ENCODE data around the gene MIOX.
A peak's percentile ranks its signal among the peaks of the same experiment; 100 is the strongest.

The MIOX gene

DNA sequence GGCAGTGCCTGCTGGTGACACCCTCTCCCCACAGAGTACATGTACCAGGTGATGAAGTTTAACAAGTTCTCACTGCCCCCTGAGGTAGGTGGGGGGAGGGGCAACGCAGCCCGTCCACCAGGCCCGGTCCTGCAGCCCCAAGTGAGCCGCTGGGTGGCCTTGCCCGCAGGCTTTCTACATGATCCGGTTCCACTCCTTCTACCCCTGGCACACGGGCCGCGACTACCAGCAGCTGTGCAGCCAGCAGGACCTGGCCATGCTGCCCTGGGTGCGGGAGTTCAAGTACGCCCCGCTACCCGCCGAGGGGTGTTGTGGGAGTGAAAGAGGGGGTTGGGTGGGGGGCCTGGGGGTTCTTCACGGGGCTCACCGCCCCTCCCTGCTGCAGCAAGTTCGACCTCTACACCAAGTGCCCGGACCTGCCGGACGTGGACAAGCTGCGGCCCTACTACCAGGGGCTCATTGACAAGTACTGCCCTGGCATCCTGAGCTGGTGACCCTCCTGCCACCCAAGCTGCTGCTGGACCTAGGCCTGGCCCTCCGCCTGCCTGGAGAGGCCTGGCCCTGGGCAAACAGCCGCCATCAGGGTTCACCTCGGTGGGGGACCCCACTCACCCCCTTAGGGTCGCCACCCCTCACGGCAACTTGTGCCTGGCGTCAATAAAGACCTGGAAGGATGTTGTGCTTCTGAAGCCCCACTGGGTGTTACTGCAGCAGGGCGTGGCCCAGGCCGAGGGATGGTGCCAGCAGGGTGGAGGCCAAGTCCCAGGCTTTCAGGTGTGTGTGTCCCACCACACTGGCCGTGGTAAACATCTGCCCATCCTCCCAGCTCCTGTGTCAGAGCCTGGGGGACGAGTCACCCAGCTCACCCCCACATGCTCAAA, 2.9 kb downstream of the MIOX start:
- no peak for DNase-seq (ENCODE audit: low read depth, low spot score)

DNA sequence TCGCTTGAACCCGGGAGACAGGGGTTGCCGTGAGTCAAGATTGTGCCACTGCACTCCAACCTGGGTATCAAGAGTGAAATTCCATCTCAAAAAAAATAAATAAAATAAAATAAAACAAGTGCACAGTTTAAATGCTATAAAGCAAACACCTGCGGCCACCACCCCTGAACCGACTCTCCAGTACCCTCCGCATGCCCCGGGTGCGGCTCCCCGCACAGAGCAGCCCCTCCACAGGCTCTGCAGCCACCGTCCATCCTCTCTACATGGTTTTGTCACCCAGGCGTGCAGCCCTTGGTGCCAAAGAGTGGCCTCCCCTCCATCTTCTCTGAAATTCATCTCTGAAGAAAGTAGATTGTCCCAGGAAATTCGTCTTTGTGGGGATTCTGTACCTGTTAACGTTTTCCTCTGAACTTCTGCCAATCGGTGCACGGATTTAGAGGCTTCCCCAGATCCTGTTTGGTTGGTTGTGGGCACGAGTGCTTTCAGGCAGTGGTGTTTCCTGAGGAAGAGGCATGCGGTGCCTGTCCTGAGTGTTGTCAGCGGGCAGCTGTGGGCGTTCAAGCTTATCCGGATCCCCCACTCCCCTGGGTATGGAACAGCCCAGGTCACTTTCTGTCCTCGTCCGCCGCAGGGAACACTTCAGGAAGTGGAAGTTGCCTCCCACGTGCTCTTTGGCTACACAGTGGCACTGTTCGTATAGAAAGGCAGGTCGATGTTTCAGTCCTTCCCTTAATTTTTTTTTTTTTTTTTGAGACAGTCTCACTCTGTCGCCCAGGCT, 4.1 kb downstream of the MIOX start:
- no peak for DNase-seq (ENCODE audit: low read depth, low spot score)

DNA sequence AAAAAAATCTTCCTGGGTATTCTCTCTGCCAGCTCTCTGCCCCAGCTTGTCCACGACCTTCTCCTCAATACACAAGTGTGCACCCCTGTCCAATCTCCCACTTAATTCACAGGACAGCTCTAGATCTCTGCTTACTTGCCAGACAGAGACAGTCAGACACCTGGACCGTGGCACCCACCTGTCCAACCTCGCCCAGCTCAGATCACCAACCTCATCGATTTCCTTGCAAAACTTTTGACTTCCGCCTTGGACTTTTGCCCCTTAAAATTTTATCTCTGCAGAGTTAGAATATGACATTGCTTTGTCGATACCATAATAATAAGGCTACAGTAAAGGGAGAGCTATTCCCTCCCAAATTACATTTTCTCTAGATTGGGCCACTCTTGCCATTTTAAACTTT, 10.4 kb downstream of the MIOX start:
- no peak for DNase-seq (ENCODE audit: low read depth, low spot score)

DNA sequence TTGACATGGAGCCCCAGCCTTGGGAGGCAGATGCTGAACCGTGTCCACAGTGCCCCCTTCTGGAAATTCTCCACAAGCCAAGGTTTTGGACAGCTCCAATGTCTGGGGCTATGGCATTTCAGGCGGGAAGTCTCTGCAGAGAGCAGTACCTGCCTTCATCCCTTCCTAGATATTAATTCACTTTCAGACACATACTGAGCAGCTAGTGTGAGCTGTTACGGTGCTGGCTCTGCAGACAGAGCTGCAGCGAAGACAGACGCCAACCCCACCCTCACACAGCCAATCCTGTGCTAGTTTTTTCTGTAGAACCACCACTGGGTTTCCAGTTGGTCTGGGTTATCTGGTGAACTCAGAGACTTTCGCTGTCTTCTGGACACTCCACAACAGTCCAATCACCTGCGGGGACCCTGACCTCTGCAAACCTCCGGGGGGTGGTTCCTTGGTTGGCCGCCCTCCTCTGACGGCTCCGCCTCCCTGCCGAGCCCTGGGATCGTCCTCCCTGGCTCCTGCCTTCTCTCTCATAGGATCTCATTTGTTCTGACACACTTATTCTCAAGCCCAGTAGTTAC, 11.7 kb downstream of the MIOX start:
- peak; percentile 40 for DNase-seq (ENCODE audit: low read depth, low spot score)

DNA sequence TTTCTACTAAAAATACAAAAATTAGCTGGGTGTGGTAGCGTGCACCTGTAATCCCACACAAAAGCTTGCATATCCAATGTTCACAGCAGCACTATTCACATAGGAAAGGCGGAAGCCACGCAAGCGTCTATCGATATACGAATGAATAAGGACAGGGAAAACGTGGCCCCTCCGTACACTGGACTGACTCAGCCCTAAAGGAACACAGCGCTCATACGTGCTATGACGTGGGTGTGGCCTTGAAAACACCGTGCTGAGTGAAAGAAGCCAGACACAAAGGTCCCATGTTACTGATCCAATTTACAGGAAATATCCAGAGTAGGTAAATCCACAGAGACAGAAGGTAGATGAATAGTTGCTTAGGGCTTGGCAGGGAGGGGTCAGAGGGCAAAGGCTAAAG, 13.8 kb downstream of the MIOX start:
- DNase-seq (ENCODE audit: low read depth, low spot score) = no peak

DNA sequence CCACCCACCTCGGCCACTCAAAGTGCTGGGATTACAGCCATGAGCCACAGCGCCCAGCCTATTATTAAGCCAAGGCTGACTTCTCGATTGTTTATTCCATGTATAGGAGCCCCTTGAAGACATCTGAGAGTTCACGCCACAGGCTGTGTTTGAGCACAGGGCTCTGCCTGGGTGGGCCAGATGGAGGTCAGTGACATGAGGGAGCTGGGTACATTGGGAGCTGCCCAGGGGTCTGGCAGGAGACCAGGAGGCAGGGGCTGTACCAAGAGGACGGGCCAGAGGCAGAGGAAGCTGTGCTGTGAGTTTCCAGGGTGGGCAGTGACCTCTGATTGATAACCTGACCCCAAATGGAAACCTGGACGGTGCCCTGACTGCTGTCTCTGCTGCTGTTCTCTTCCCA, 15.4 kb downstream of the MIOX start:
- no peak for DNase-seq (ENCODE audit: low read depth, low spot score)

DNA sequence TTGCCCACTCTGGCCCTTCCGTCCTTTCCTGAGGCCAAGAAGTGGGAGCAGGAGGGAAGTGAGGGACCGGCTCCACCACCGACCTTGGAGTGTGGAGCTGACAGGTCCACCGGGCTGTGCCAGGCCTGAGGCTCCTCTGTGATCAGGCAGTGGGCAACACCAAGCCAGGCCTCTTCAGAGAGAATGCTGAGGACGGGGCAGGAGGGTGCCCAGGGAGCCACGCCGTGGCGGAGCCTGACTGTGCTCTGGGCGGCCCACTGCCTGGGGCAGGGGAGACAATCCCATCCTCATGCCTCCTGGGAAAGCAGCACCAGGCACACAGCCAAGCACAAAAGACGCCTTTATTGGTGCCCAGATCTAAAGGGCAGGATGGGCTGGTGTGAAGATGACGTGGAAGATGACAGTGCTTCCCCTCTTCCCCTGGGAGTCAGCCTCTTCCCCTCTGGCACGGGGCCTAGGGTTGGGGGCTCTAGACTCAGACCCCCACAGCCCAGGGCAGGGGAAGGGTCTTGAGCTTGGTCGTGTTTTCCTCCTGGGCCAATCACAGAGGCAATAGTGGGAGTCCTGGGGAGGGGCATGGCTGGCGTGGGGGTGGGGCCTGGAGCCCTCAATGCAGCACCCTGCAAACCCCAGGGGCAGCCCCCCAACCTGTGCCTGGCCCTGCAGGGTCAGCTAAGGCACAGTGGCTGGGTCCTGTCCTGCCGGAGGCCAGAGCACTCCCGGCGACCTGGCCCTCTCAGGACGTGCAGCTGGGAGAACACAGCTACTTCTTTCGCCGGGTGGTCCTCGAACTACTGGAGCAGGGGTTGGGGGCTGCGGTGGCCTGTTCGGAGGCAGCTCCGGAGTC, 16.2 kb downstream of the MIOX start:
- no peak for DNase-seq (ENCODE audit: low read depth, low spot score)

DNA sequence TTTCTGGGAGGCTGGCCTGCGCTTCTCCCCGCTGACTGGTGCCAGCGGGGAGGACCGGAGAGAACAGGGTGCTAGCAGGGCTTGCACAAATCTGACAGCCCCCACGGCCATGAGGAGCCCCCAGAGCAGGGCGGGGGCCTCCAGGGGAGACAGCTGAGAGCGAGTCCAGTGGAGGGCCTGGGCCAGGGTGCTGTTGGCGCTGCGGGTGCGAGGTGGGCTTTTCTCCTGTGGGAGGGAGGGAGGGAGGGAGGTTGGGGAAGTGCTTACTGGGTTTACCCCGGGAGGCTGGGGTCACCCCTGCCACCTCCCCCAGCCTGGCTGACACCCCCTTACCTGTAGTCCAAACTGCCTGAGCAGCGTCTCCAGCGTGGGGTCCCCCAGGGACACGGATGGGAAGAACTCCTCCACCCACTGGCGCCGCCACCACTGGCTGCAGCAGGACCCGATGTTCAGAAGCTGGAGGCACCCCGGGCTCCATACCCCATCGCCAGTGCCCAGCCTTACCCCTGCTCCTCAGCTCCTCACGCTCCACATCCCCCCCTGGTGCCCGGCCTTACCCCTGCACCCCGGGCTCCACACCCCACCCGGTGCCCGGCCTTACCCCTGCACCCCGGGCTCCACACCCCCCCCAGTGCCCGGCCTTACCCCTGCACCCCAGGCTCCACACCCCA, 17.0 kb downstream of the MIOX start:
- no peak for DNase-seq (ENCODE audit: low read depth, low spot score)

DNA sequence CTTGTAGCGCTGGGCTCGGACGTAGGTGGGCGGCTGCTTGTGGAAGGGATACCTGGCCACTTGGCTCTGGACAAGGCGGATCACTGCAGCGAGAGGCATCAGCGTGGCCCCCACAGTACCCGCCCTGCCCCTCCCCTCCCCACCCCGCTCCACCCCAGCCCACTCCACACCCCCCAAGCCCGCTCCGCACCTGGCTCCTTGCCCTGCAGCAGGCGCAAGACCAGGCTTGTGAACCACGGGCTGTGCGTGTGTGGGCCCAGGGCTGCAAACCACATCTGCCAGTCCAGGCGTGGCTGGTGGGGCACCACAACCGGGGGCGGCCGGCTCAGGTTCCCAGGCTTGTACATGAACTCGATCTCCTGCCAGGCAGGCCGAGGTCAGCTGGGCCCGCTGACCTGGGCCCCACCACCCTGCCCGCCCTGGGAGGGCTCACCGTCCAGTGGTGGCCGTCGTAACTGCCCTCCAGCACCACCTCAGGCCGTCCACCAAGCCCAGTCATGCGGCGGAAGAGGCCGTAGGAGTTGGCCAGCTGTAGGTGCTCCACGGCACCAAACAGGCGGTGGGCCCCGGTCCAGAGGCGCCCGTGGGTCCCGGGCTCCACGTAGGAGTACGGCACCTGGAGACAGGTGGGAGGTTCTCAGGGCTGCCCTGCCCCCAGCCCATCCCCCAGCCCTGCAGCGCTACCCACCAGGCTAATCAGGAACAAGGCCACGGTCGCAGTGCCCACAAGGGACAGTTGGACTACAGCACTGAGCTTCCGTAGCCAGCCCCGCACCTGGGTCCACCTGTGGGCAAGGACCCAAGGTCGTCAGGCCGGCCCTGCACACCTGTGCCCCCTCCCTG, 17.9 kb downstream of the MIOX start:
- no peak for DNase-seq (ENCODE audit: low read depth, low spot score)

DNA sequence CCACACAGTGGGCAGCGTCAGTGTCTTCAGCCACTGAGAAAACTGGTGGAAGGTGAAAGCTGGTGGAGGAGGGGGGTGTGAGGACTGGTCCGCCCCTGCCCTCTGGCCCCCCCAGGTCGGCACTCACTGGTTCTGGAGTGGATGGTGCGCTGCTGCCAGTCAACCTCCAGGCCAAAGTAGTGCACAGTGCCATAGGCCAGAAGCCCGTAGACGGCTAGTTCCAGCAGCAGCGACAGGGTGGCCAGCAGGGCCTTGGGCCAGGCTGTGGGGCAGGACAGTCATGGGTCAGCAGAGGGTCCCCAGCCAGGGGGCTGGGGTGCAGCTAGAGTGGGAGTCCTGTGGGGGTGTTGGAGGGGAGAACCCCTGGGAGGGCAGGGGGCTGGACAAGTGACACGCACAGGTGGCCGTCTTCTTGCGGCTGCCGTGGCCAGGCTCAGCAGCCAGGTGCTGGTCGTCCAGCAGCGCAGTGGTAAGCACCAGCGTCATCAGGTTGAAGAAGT, 18.7 kb downstream of the MIOX start:
- no peak for DNase-seq (ENCODE audit: low read depth, low spot score)

DNA sequence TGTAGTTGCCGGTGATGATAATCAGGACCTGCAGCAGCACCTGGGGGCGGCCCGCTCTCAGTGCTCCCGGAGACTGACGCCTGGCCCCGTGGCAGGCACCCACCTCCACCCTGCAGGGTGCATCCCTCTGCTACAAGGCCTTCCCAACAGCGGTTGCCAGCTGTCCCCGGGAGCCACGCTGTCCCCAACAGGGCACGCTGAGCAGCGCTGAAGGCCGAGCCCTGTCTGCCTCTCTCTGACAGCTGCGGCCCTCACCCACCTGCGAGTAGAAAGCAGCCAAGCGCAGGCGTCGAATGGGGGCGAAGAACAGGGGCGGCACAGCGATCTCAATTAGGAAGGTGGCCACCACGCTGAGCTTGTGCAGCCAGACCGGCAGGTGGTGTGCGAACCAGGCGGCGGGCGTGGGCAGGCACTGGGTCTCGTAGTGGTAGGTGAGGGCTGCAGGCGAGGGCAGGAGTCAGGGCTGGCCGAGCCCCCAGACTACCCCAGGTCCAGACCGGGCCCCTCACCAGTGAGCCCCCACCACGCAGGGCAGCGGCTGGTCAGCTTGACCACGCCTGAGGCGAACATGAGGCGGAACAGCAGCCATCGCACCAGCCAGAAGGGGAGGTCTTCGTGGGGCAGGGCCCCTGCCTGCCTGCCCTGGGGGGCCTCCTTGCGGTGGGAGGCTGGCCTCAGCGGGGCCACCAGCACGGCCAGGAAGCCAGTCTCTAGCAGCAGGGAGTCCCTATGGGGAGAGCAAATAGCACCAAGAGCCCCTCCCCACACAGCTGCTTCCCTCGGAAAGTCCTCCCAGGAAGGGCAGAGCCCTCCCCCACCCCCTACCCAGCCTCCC, 19.3 kb downstream of the MIOX start:
- DNase-seq (ENCODE audit: low read depth, low spot score) = no peak

DNA sequence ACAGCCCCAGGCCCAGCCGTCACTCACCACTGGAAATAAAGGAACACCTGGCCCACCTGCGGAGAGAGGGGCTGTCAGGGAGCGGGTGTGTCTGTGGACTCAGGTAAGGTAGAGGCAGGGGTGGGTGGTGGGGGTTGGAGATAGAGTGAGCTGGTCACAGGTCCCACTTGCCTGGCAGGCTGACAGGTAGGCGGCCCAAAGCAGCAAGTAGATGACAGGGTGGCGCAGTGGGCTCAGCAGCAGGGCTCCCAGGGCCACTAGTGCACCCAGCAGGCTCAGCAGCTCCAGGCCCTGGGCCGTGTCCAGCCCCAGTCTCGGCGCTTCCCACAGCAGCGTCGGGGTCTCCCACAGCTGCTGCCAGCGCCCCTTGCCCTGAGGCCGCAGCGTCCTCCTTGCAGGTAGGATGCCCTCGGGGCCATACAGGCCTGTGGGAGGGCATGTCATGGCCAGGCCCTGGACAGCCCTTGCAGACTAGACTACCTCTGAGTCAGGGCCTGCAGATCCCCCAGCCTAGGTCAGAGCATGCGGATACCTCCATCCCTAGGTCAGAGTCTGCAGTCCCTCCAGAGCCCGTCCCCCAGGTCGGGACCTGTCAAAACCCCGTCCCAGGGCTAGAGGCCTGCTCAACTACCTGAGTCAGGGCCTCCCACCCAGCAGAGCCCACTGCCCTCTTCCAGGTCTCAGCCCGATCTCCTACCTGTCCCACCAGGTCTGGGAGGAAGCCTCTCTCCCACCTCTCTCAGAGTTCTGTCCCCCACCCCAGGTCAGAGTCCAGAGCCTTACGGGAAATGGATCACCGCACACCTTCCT, 20.2 kb downstream of the MIOX start:
- DNase-seq (ENCODE audit: low read depth, low spot score) = no peak

DNA sequence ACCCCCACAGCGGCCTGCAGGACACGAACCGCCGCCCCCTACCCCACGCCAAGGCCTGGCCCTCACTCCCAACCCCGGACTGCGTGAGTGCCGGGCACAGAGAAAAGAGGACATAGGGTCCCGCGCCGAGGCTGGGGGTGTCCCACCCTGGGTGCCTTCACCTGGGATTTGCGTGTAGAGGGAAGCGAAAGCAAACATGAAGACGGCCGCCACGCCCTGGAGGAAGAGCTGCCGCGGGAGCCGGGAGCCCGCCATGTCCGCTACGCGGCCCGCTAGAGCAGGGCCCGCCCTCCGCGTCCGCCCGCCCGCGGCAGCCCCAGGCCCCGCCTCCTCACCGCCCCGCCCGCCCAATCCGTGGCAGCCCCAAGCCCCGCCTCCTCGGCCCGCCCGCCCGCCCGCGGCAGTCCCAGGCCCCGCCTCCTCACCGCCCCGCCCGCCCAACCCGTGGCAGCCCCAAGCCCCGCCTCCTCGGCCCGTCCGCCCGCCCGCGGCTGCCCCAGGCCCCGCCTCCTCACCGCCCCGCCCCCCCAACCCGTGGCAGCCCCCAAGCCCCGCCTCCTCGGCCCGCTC, 20.8 kb downstream of the MIOX start, which contains the start of gene LMF2:
LMF2 (minus strand) TSS at position 282 of the 570 bp plus-strand sequence; CDS start at position 255, 27 bp downstream.
- no peak for DNase-seq (ENCODE audit: low read depth, low spot score)

DNA sequence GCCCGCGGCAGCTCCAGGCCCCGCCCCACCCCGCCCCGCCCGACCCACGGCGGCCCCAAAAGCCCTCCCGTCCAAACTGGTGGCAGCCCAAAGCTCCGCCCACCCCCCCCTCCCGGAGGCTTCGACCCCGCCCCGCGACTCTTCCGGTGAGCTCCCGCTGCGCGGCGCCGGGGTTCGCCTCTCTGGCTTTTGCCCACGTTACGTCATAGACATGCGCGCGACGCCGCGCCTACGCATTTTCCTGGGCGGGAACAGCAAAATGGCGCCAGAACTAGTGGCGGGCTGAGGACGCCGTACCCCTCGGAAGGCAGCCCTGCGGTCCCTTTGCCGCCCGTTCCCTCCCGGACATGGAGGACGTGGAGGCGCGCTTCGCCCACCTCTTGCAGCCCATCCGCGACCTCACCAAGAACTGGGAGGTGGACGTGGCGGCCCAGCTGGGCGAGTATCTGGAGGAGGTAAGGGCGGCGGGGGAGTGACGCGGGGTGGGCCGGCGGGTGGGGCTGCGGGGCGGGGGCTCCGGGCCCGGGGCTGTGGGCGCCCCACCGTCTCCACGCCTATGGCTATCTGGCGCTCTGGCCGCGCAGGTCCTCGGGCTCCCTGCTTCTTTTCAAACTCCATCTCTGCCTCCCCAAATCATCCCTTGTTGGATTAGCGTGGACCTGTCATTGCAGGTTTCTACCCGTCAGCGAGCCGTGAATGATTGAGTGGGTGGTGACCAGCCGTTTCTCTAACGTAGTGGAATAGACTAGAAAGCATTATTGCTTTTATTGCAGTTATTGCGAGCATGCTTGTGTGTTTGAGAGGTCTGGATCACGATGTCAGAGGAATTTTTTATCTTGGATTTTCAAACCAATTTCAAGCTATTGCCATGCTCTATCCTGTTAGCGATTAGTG, 21.6 kb downstream of the MIOX start, which contains the start of gene NCAPH2:
NCAPH2 (plus strand) TSS at position 234 of the 894 bp plus-strand sequence; CDS start at position 348, 114 bp downstream.
- peak; percentile 77 for DNase-seq (ENCODE audit: low read depth, low spot score)

DNA sequence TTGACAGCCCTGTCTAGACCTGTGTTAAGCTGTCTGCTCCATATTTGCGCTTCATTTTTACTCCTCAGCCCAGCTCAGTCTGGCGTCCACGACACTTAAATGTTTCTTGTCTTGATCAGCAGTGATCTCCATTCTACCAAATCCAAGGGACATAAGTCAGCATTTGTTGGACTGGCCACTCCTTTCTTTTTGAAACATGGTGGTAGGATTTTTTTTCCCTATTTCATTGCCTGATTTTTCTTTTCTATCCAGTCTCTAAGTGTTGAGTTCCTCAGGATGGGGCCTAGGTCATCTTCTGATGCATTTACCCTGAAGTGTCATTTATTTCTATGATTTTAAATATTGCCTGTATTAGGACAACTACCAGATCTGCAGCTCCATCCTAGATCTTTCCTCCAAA, 22.2 kb downstream of the MIOX start:
- no peak for DNase-seq (ENCODE audit: low read depth, low spot score)

DNA sequence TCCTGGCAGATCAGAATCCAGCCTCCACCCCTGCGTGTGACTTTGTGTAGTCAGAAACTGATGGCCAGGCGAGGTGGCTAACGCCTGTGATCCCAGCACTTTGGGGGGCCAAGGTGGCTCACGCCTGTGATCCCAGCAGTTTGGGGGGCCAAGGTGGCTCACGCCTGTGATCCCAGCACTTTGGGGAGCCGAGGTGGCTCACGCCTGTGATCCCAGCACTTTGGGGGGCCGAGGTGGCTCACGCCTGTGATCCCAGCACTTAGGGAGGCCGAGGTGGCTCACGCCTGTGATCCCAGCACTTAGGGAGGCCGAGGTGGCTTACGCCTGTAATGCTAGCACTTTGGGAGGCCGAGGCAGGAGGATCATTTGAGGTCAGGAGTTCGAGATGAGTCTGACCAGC, 26.5 kb downstream of the MIOX start:
- DNase-seq (ENCODE audit: low read depth, low spot score) = no peak

DNA sequence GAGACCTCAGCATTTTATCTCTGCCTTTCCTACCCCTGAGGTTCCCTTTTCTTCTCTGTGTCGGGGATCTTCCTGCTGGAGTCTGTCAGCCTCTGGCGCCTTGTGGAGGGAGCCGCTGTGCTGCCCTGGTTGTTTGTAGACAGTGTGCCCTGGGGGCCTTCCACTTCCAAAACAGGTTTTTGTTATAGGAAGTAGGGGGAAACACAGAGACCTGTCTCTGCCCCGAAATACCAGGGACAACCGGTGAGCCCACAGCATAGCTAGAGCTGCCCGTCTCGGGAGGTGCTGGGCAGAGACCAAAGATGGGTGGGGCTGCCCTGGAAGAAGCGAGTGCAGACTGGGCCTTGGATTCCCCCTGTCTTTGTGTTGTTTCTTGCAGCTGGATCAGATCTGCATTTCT, 29.4 kb downstream of the MIOX start:
- DNase-seq (ENCODE audit: low read depth, low spot score) = no peak

Data from iPS DF 19.7 (cell line).